ENCODE data around the gene PRKN.

GRCh38 chr6:161410736-161411135, 1316.8 kb downstream of the PRKN start:
- TF ChIP-seq SUZ12 (IDR thresholded peaks at IDR 0.05) = no peak
- TF ChIP-seq FOXM1 (IDR thresholded peaks at IDR 0.05; ENCODE audit: borderline replicate concordance) = no peak
- TF ChIP-seq ARNT (IDR thresholded peaks at IDR 0.05) = no peak
- TF ChIP-seq FOXA1 (IDR thresholded peaks at IDR 0.05) = no peak

Measured in HEK293T (cell line).